GM12878 (cell line): ENCODE results near the gene CSNK1G2.

ENCODE experiments used
- EGR1 ChIP-seq, 2 experiments: IDR thresholded peaks; 1 replicate in 1 of 2; 2 replicates in 1 of 2; pipeline ENCODE4 v1.6.1; 2011 to 2012; ENCODE audit warnings: low read depth in 2 of 2, low read length in 2 of 2, borderline replicate concordance in 1 of 2, mild to moderate bottlenecking in 1 of 2, moderate library complexity in 1 of 2
- EP300 ChIP-seq, 2 experiments: fragments of 150-350 bp in 1 of 2; IDR thresholded peaks; 2 replicates each; pipeline ENCODE4 v1.6.1; 2011 to 2012; ENCODE audit warnings: low read depth in 2 of 2, low read length in 2 of 2, borderline replicate concordance in 1 of 2, improper control_type of control experiment in 1 of 2, inconsistent platforms in 1 of 2; ENCODE audit not compliant: control insufficient read depth in 1 of 2
- HDGF ChIP-seq: fragments of 450-650 bp; IDR thresholded peaks from 2 replicates; pipeline ENCODE4 v1.6.1; 2016; ENCODE audit warnings: antibody characterized with exemption
- MXI1 ChIP-seq: fragments of 150-350 bp; IDR thresholded peaks from 2 replicates; pipeline ENCODE4 v1.6.1; 2011; ENCODE audit warnings: low read depth, mild to moderate bottlenecking, inconsistent platforms, low read length, improper control_type of control experiment
- NR2F1 ChIP-seq: fragments of 450-650 bp; conservative IDR thresholded peaks from 2 replicates; pipeline ENCODE4 v1.6.1; 2017; ENCODE audit warnings: mild to moderate bottlenecking
- SIX5 ChIP-seq: IDR thresholded peaks from 2 replicates; pipeline ENCODE4 v1.6.1; 2011; ENCODE audit warnings: mild to moderate bottlenecking, low read depth, low read length, moderate library complexity; ENCODE audit not compliant: severe bottlenecking
- SREBF2 ChIP-seq: IDR thresholded peaks from 2 replicates; pipeline ENCODE4 v1.6.1; 2012; ENCODE audit warnings: mild to moderate bottlenecking, low read length
- TF ChIP-seq, protein P1 (sequence below), 3 experiments: IDR thresholded peaks in 2 of 3; conservative IDR thresholded peaks in 1 of 3; 2 replicates each; pipeline ENCODE4 v1.5.1; 2011; ENCODE audit warnings: low read depth in 3 of 3, low read length in 3 of 3, mild to moderate bottlenecking in 3 of 3, control low read depth in 2 of 3, moderate library complexity in 2 of 3, inconsistent platforms in 1 of 3, mixed read lengths in 1 of 3; ENCODE audit not compliant: control insufficient read depth in 2 of 3, insufficient read depth in 1 of 3; ENCODE audit errors: extremely low read depth in 1 of 3
- TF ChIP-seq, protein P2 (sequence below): fragments of 450-650 bp; formaldehyde crosslinking; IDR thresholded peaks from 2 replicates; pipeline ENCODE4 v1.5.0; 2022; ENCODE audit warnings: mild to moderate bottlenecking, missing genetic modification characterization

DNA sequence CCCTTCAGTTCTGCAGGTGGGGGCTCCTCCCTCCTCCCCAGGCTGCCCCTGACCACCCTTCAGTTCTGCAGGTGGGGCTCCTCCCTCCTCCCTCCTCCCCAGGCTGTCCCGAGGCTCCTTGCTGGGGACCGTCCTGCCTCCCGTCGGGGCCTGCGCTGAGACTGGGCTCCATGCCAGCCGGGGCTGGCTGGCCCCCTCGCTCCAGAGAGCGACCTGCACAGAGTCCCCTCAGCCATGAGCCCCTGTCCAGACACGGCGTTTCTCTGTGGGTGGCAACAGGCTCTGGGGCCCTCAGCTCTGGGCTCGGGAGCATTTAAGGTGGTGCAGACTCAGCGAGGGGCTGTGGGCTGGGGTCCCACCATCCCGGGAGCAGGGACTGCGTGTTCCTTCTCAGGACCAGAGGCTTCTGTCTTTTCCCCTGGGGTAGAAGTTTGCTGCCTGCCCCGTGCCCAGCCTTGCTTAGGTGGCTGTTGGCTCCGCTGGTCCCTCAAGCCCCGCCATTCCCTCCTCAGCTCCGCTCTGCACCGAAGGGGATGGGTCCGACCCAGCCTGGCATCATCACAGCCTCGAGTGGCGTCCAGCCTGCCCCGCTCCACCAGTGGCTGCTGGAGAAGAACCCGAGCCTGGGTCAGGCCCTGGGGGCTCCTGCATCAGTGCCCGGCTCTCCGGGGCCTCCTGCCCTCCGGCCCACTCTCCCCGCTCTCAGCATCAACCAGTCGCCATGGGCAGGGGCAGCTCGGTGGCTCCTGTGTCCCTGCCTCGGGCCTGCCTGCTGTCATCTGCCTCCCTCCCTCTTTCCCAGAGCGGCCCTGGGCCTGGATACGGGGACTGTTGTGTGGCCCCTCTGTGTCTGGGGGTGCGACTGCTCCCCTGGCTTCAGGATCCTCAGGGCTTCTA is 27.6 kb downstream of the CSNK1G2 start:
- TF ChIP-seq, protein P1, sequence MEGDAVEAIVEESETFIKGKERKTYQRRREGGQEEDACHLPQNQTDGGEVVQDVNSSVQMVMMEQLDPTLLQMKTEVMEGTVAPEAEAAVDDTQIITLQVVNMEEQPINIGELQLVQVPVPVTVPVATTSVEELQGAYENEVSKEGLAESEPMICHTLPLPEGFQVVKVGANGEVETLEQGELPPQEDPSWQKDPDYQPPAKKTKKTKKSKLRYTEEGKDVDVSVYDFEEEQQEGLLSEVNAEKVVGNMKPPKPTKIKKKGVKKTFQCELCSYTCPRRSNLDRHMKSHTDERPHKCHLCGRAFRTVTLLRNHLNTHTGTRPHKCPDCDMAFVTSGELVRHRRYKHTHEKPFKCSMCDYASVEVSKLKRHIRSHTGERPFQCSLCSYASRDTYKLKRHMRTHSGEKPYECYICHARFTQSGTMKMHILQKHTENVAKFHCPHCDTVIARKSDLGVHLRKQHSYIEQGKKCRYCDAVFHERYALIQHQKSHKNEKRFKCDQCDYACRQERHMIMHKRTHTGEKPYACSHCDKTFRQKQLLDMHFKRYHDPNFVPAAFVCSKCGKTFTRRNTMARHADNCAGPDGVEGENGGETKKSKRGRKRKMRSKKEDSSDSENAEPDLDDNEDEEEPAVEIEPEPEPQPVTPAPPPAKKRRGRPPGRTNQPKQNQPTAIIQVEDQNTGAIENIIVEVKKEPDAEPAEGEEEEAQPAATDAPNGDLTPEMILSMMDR (IDR thresholded peaks at IDR 0.05 in 2 of 3, conservative IDR thresholded peaks at IDR 0.05 in 1 of 3; ENCODE audit: control insufficient read depth in 2 of 3, extremely low read depth in 1 of 3, insufficient read depth in 1 of 3, low read depth in 3 of 3, low read length in 3 of 3): no peak
- TF ChIP-seq SIX5 (no peak), EP300 (IDR thresholded peaks at IDR 0.05; ENCODE audit: borderline replicate concordance in 1 of 2, control insufficient read depth in 1 of 2, low read depth in 2 of 2, low read length in 2 of 2) (no peak), EGR1 (IDR thresholded peaks at IDR 0.05; ENCODE audit: borderline replicate concordance in 1 of 2, low read depth in 2 of 2, low read length in 2 of 2) (no peak), SREBF2 (no peak), MXI1 (no peak), HDGF (no peak), NR2F1 (no peak)
- TF ChIP-seq, protein P2, sequence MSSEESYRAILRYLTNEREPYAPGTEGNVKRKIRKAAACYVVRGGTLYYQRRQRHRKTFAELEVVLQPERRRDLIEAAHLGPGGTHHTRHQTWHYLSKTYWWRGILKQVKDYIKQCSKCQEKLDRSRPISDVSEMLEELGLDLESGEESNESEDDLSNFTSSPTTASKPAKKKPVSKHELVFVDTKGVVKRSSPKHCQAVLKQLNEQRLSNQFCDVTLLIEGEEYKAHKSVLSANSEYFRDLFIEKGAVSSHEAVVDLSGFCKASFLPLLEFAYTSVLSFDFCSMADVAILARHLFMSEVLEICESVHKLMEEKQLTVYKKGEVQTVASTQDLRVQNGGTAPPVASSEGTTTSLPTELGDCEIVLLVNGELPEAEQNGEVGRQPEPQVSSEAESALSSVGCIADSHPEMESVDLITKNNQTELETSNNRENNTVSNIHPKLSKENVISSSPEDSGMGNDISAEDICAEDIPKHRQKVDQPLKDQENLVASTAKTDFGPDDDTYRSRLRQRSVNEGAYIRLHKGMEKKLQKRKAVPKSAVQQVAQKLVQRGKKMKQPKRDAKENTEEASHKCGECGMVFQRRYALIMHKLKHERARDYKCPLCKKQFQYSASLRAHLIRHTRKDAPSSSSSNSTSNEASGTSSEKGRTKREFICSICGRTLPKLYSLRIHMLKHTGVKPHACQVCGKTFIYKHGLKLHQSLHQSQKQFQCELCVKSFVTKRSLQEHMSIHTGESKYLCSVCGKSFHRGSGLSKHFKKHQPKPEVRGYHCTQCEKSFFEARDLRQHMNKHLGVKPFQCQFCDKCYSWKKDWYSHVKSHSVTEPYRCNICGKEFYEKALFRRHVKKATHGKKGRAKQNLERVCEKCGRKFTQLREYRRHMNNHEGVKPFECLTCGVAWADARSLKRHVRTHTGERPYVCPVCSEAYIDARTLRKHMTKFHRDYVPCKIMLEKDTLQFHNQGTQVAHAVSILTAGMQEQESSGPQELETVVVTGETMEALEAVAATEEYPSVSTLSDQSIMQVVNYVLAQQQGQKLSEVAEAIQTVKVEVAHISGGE (CRISPR knock-in tag): no peak
